GM12891 (cell line): ENCODE data around the gene TRAF1.

Experiments used
- PAX5 ChIP-seq: IDR thresholded peaks from 2 replicates; pipeline ENCODE4 v1.6.1; 2011; ENCODE audit warnings: low read length, moderate library complexity, mild to moderate bottlenecking; ENCODE audit not compliant: insufficient read depth, severe bottlenecking
- POLR2A ChIP-seq: IDR thresholded peaks from 2 replicates; pipeline ENCODE4 v1.6.1; 2011; ENCODE audit warnings: low read depth, low read length, control low read depth
- POLR2AphosphoS5 ChIP-seq: IDR thresholded peaks from 2 replicates; pipeline ENCODE4 v1.6.1; 2011; ENCODE audit warnings: low read depth, low read length, control low read depth
- TAF1 ChIP-seq: IDR thresholded peaks from 2 replicates; pipeline ENCODE4 v1.6.1; 2011; ENCODE audit warnings: low read depth, low read length, control low read depth

- TF ChIP-seq POLR2A (no peak), POLR2AphosphoS5 (no peak), PAX5 (no peak), TAF1 (no peak)
Observed at GRCh38 chr9:120870206-120870605, 56.4 kb downstream of the TRAF1 start.
